GM13976 (cell line): ENCODE data around the gene LAMC1.

Source experiments
- DNase-seq: peaks from one replicate; pipeline ENCODE4 v3.0.0; 2012; ENCODE audit warnings: low spot score
- CTCF ChIP-seq: IDR thresholded peaks from 2 replicates; pipeline ENCODE4 v1.5.1; 2012; ENCODE audit warnings: borderline replicate concordance, mild to moderate bottlenecking; ENCODE audit not compliant: insufficient read depth; ENCODE audit errors: extremely low read depth, missing control alignments, control extremely low read depth
- in situ Hi-C: fragments of 300-500 bp; cut with MboI; formaldehyde crosslinking; loops from one replicate; pipeline ENCODE4 v1.12.0; 2022; ENCODE audit warnings: low sequenced_read_pairs, mixed read lengths, inconsistent platforms; ENCODE audit not compliant: unreplicated experiment

Gene LAMC1

GRCh38 chr1:183081402-183082120 is 58.3 kb downstream of the LAMC1 start:
- no peak for TF ChIP-seq CTCF
- no peak for DNase-seq
- in situ Hi-C loops: no loop called here

DNA sequence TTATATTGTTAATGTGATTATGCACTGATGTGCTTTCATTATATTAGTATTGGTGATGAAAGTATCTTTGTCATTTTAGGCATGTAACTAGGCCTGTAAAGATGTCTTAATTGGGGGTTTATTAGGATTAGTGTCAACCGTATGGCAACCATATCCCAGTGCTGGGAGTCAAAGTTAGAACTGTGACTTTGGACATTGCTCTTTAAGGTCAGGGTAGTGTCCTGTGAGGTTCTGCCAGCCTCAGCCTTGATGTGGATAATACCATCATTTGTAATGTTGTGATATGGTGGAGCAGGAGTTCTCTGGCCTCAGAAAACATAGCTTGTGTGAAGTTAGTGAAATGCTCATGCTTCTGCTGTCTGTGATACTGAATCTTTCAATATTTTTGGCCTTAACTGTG is 59.4 kb downstream of the LAMC1 start:
- in situ Hi-C loops: no loop called here
- TF ChIP-seq CTCF: no peak
- no peak for DNase-seq

DNA sequence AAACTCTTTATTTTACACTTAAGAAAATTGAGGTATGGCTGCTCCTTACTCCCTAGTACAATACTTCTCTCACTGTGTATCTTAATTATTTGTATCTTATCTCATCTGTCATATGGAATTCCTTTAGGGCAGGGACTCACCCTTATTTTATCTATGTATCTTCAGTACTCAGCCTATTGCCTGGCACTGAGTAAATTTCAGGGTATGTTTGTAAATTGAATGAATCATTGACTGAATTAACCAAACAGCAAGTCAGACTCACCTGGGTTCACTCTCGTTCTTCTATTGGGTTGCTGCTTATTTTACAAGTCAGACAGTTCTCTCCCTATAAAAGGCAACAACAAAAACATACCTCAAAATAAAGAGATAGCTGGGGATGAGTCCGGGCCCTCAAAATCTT is 63.8 kb downstream of the LAMC1 start:
- in situ Hi-C loops: no loop called here
- DNase-seq: no peak
- no peak for TF ChIP-seq CTCF

DNA sequence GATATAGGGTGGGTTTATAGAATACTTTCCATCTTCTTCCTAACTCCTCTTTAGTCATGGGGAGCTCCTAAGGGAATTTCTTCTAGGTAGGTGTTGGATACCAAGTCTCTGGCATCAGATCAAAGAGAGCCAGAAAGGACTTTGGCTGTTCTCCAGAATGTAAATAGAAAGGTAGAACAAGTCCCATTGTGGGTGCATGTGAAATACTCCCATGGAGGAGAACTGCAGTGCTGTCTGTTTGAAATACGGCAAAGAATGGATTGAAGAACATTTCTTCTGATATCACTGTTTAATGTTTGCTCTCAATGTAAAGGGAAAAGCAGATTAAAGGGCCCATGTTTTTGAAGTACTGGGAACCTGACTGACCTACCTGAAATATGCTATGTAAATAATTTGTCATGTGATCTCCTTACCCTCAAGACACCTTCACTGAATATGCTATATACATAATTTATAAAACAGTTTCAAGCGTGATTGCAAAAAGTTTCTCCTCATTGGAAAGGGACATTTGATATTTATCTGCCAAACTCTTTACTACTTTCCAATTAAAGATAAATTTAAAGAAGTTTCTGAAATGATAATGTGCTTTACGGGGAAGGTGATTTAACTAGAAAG is 65.9 kb downstream of the LAMC1 start:
- no peak for TF ChIP-seq CTCF
- in situ Hi-C loops: no loop called here
- DNase-seq: no peak

DNA sequence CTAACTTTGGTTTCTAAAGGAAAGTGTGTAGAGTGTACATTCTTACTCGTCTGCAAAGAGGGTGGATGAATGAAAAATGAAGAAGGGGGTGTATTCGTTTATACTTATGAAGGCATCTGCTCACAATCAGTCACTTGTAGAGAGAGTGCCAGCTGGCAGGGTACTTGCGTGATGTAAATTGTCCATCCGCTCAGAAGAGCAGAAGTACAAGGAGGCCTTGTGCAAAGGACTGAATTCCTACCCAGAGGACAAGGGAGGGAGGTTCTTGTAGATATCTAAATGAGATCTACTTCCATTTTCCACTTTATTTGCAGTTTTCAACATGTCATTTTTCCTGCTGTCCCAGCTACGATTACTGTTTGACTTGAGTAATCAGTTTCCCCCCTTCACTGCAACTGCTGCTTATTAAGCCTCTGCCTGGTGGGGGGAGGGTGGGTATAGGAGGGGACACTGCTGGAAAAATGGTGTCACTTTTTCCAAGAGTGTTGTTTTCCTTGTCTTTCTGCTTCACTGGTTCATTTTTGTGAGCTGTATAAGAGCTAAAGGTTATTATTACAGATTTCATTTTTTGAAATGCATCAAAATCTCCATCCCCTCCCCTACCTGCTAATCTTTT is 67.3 kb downstream of the LAMC1 start:
- in situ Hi-C loops: no loop called here

GRCh38 chr1:183091181-183091580 is 68.0 kb downstream of the LAMC1 start:
- no peak for TF ChIP-seq CTCF
- no peak for DNase-seq
- in situ Hi-C loops: no loop called here

More for the DNA sequence above, 67.3 kb downstream of the LAMC1 start:
- DNase-seq: no peak
- no peak for TF ChIP-seq CTCF
